HG03280 (cell line): ENCODE measurements around the gene MRPL36.
"Not testable (repeated sequence)": the region's sequence is repeated elsewhere in the genome, so short reads cannot be mapped to it uniquely, and the experiment has no call there.

Experiments
- ATAC-seq: cut with Tn5 transposase; IDR thresholded peaks from one replicate; pipeline ENCODE4 v1.9.1; 2021; ENCODE audit warnings: mild to moderate bottlenecking, moderate library complexity; ENCODE audit not compliant: unreplicated experiment

The MRPL36 gene

GRCh38 chr5:1815881-1816292 lies 16.2 kb upstream of the MRPL36 start:
- ATAC-seq = no peak

GRCh38 chr5:1815071-1815786 lies 15.6 kb upstream of the MRPL36 start:
- no peak for ATAC-seq

- ATAC-seq = no peak
Observed at GRCh38 chr5:1814183-1815020, 14.8 kb upstream of the MRPL36 start.

- ATAC-seq = no peak
Observed at GRCh38 chr5:1810581-1811101, 11.0 kb upstream of the MRPL36 start.

- ATAC-seq = no peak
Observed at GRCh38 chr5:1809416-1810035, 9.9 kb upstream of the MRPL36 start.

GRCh38 chr5:1808439-1808838 lies 8.8 kb upstream of the MRPL36 start:
- ATAC-seq = no peak

- ATAC-seq = no peak
Observed at GRCh38 chr5:1807451-1808185, 8.0 kb upstream of the MRPL36 start.

GRCh38 chr5:1806974-1807373 lies 7.3 kb upstream of the MRPL36 start:
- ATAC-seq = no peak

GRCh38 chr5:1806199-1806598 lies 6.6 kb upstream of the MRPL36 start:
- ATAC-seq = no peak

- ATAC-seq = no peak
Observed at GRCh38 chr5:1805736-1806135, 6.1 kb upstream of the MRPL36 start.

GRCh38 chr5:1805326-1805725 lies 5.7 kb upstream of the MRPL36 start:
- ATAC-seq = no peak

GRCh38 chr5:1804001-1804690 lies 4.5 kb upstream of the MRPL36 start:
- no peak for ATAC-seq

- ATAC-seq = no peak
Observed at GRCh38 chr5:1803192-1803591, 3.6 kb upstream of the MRPL36 start.

GRCh38 chr5:1801967-1802295 lies 2.3 kb upstream of the MRPL36 start:
- no peak for ATAC-seq

- peak; percentile 58 for ATAC-seq
Observed at GRCh38 chr5:1801222-1801966, 1.8 kb upstream of the MRPL36 start, which contains the start of gene NDUFS6. TSS of gene NDUFS6 (plus strand) at chr5:1801407. CDS start at chr5:1801418, 11 bp downstream.

GRCh38 chr5:1800472-1801221 lies 1.0 kb upstream of the MRPL36 start:
- ATAC-seq = peak; percentile 37

GRCh38 chr5:1799110-1799601 lies 481 bp downstream of the MRPL36 start:
- ATAC-seq = peak; percentile 21

- not testable (repeated sequence) for ATAC-seq
Observed at GRCh38 chr5:1798589-1798988, 1.0 kb downstream of the MRPL36 start.

- no peak for ATAC-seq
Observed at GRCh38 chr5:1797855-1798254, 1.8 kb downstream of the MRPL36 start.
